B cell (primary cell): ENCODE measurements around the gene PSD4.

Source experiments
- EZH2 ChIP-seq: IDR thresholded peaks from 2 replicates; pipeline ENCODE4 v1.6.1; 2012; ENCODE audit warnings: borderline replicate concordance, low read depth, mild to moderate bottlenecking, moderate library complexity, low read length; ENCODE audit not compliant: insufficient read depth, poor library complexity, severe bottlenecking
- TF ChIP-seq, protein P1 (sequence below): fragments of 200-600 bp; IDR thresholded peaks from one replicate; pipeline ENCODE4 v1.8.0; 2022; ENCODE audit warnings: antibody characterized with exemption, mild to moderate bottlenecking

DNA sequence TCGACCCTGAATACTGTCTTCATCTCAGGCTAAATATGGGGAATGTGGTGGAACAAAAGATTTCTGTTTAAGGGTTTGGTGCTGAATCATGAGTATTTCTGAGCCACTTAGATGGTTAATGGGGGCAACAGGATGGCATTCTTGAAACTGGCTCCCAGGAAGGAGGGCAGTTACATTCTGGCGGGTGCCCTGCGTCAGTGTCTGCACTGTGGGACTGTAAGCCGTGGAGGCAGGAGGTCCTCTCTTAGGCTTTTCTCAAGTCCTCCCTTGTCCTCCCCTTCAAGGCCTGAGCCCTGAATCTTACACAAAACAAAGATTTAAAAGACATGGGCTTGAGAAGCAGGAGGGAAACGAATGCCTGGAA, 45.7 kb downstream of the PSD4 start:
- TF ChIP-seq EZH2: no peak
- TF ChIP-seq, protein P1, sequence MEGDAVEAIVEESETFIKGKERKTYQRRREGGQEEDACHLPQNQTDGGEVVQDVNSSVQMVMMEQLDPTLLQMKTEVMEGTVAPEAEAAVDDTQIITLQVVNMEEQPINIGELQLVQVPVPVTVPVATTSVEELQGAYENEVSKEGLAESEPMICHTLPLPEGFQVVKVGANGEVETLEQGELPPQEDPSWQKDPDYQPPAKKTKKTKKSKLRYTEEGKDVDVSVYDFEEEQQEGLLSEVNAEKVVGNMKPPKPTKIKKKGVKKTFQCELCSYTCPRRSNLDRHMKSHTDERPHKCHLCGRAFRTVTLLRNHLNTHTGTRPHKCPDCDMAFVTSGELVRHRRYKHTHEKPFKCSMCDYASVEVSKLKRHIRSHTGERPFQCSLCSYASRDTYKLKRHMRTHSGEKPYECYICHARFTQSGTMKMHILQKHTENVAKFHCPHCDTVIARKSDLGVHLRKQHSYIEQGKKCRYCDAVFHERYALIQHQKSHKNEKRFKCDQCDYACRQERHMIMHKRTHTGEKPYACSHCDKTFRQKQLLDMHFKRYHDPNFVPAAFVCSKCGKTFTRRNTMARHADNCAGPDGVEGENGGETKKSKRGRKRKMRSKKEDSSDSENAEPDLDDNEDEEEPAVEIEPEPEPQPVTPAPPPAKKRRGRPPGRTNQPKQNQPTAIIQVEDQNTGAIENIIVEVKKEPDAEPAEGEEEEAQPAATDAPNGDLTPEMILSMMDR: no peak
